OCI-LY3 (cell line): ENCODE results near the gene WDR43.
A peak's percentile ranks its signal among the peaks of the same experiment; 100 is the strongest.

ENCODE experiments used
- H2AFZ ChIP-seq: fragments of 200-600, 300-600 bp; shearing (Covaris generic); 2 replicates; pipeline ENCODE4 v1.6.0; 2014; ENCODE audit warnings: antibody characterized with exemption, low read depth, low read length
- H3K27ac ChIP-seq: fragments of 200-600, 300-600 bp; sonication (generic); 2 replicates; pipeline ENCODE4 v1.5.1; 2014; ENCODE audit warnings: mild to moderate bottlenecking, low read length, moderate library complexity, mixed read lengths
- H3K27me3 ChIP-seq: fragments of 200-600, 300-600 bp; sonication (generic); 2 replicates; pipeline ENCODE4 v1.6.1; 2014; ENCODE audit warnings: low read depth, low read length, mixed read lengths
- H3K36me3 ChIP-seq: fragments of 200-600, 300-600 bp; sonication (generic); replicated peaks from 2 replicates; pipeline ENCODE3; 2014; ENCODE audit warnings: low read depth, low read length, mixed read lengths
- H3K4me1 ChIP-seq: fragments of 300-600, 200-600 bp; sonication (generic); 2 replicates; pipeline ENCODE4 v1.6.1; 2014; ENCODE audit warnings: low read length, mixed read lengths
- H3K4me2 ChIP-seq: fragments of 200-600, 300-600 bp; sonication (generic); 2 replicates; pipeline ENCODE4 v1.6.1; 2014; ENCODE audit warnings: low read length, mixed read lengths
- H3K4me3 ChIP-seq: fragments of 300-600, 200-600 bp; sonication (generic); 2 replicates; pipeline ENCODE4 v1.5.1; 2014; ENCODE audit warnings: antibody characterized with exemption, mild to moderate bottlenecking, low read length, moderate library complexity
- H3K79me2 ChIP-seq: fragments of 300-600, 200-600 bp; shearing (Covaris generic); 2 replicates; pipeline ENCODE4 v1.6.1; 2014; ENCODE audit warnings: mild to moderate bottlenecking, low read length, mixed read lengths
- H3K9ac ChIP-seq: fragments of 300-600, 200-600 bp; shearing (Covaris generic); 2 replicates; pipeline ENCODE4 v1.6.0; 2014; ENCODE audit warnings: mild to moderate bottlenecking, low read length, moderate library complexity
- H3K9me3 ChIP-seq: fragments of 200-600, 300-600 bp; shearing (Covaris generic); 2 replicates; pipeline ENCODE4 v1.6.1; 2014; ENCODE audit warnings: low read length, mixed read lengths; ENCODE audit not compliant: insufficient read depth
- H4K20me1 ChIP-seq: fragments of 200-600, 300-600 bp; sonication (generic); 2 replicates; pipeline ENCODE4 v1.6.1; 2016; ENCODE audit warnings: low read length, mixed read lengths; ENCODE audit not compliant: insufficient read depth
- CTCF ChIP-seq: fragments of 200-600, 300-600 bp; sonication (generic); IDR thresholded peaks from 2 replicates; pipeline ENCODE4 v1.5.1; 2014; ENCODE audit warnings: antibody characterized with exemption, low read length, low read depth
- EZH2phosphoT487 ChIP-seq: fragments of 200-600 bp; shearing (Covaris generic); IDR thresholded peaks from 2 replicates; pipeline ENCODE4 v1.6.1; 2018; ENCODE audit warnings: antibody characterized with exemption, mixed run types, low read depth

WDR43 gene

GRCh38 chr2:28956890-28957289 is 62.4 kb downstream of the WDR43 start:
- Histone ChIP-seq H2AFZ (peak overlapping the region; percentile 13; the same call in 1 of the 2 replicates), H3K4me3 (peak overlapping the region; percentile 68), H3K9me3 (no peaks in the 10 kb centered on the region), H3K9ac (no peak overlapping the region), H3K4me2 (peak overlapping the region; percentile 71), H4K20me1 (no peaks in the 10 kb centered on the region), H3K4me1 (peaks cover 8% of the 10 kb centered on the region; the same call in 1 of the 2 replicates), H3K27me3 (no peaks in the 10 kb centered on the region), H3K79me2 (no peaks in the 10 kb centered on the region), H3K27ac (no peak overlapping the region), H3K36me3 (no peaks in the 10 kb centered on the region)
- TF ChIP-seq EZH2phosphoT487 (no peak), CTCF (peak; percentile 62)

GRCh38 chr2:28958689-28959088 is 64.2 kb downstream of the WDR43 start:
- Histone ChIP-seq H4K20me1 (no peaks in the 10 kb centered on the region), H3K36me3 (no peaks in the 10 kb centered on the region), H3K79me2 (no peaks in the 10 kb centered on the region), H2AFZ (no peak overlapping the region), H3K9ac (no peak overlapping the region), H3K27ac (no peak overlapping the region), H3K27me3 (no peaks in the 10 kb centered on the region), H3K9me3 (no peaks in the 10 kb centered on the region), H3K4me2 (0 out of 2 replicates have a peak overlapping the region, but pooled peaks have one; percentile 26), H3K4me1 (peaks cover 8% of the 10 kb centered on the region; the same call in 1 of the 2 replicates), H3K4me3 (no peak overlapping the region)
- TF ChIP-seq CTCF (peak; percentile 70), EZH2phosphoT487 (no peak)

GRCh38 chr2:28960401-28960800 is 65.9 kb downstream of the WDR43 start:
- Histone ChIP-seq H3K4me1 (peaks cover 8% of the 10 kb centered on the region; the same call in 1 of the 2 replicates), H4K20me1 (no peaks in the 10 kb centered on the region), H3K9me3 (no peaks in the 10 kb centered on the region), H3K79me2 (no peaks in the 10 kb centered on the region), H3K4me2 (no peak overlapping the region), H3K9ac (no peak overlapping the region), H3K27ac (no peak overlapping the region), H3K27me3 (no peaks in the 10 kb centered on the region), H2AFZ (no peak overlapping the region), H3K36me3 (no peaks in the 10 kb centered on the region), H3K4me3 (no peak overlapping the region)
- TF ChIP-seq CTCF: no peak
- TF ChIP-seq EZH2phosphoT487: no peak

GRCh38 chr2:28962505-28962904 is 68.0 kb downstream of the WDR43 start:
- no peaks in the 10 kb centered on the region for H4K20me1 ChIP-seq
- H3K4me1 ChIP-seq: no peaks in the 10 kb centered on the region
- no peak overlapping the region for H3K4me3 ChIP-seq
- no peak overlapping the region for H3K9ac ChIP-seq
- no peak overlapping the region for H3K27ac ChIP-seq
- no peaks in the 10 kb centered on the region for H3K27me3 ChIP-seq
- no peaks in the 10 kb centered on the region for H3K36me3 ChIP-seq
- no peak overlapping the region for H2AFZ ChIP-seq
- no peak overlapping the region for H3K4me2 ChIP-seq
- no peaks in the 10 kb centered on the region for H3K79me2 ChIP-seq
- TF ChIP-seq CTCF: no peak
- no peak for TF ChIP-seq EZH2phosphoT487
- no peaks in the 10 kb centered on the region for H3K9me3 ChIP-seq
